GM18508 (cell line): Measurements from ENCODE around the gene FAIM2.

Experiments used
- ATAC-seq: cut with Tn5 transposase; IDR thresholded peaks from one replicate; pipeline ENCODE4 v1.9.1; 2021; ENCODE audit warnings: moderate number of reproducible peaks; ENCODE audit not compliant: insufficient read depth, unreplicated experiment

Gene FAIM2

GRCh38 chr12:49903700-49904423, at the start of gene FAIM2:
Gene FAIM2, minus strand, starts transcription at chr12:49903900. Its CDS starts 108 bp downstream, at chr12:49903792.
- no peak for ATAC-seq

DNA sequence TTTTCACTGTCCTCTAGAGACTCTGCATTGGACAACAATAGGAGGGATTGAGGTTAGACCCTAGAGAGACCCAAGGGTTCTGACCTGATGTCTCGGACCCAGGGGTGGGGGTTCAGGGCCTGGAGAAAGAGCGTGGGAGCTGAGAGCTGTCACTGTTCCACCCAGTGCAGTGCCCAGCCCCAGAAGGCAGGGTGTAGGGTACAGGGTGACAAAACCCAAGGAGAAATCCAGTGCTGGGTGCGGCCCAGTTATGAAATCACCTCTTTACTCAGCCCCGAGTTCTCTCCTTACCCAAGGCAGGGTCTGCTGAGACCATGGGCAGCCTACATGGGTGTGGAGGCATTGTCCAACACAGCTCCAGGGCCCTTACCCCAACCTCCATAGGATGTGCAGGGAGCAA, 49.5 kb upstream of the FAIM2 start:
- ATAC-seq: no peak

GRCh38 chr12:49952391-49953055, 48.8 kb upstream of the FAIM2 start:
- ATAC-seq: no peak

GRCh38 chr12:49951411-49952240, 47.9 kb upstream of the FAIM2 start:
- ATAC-seq: no peak

GRCh38 chr12:49950273-49951251, 46.9 kb upstream of the FAIM2 start, which contains the start of gene AQP2:
Gene AQP2, plus strand, starts transcription at chr12:49950737. Its CDS starts 94 bp downstream, at chr12:49950831.
- ATAC-seq: no peak

- no peak for ATAC-seq
These were observed 46.2 kb upstream of the FAIM2 start for GRCh38 chr12:49949866-49950265.

DNA sequence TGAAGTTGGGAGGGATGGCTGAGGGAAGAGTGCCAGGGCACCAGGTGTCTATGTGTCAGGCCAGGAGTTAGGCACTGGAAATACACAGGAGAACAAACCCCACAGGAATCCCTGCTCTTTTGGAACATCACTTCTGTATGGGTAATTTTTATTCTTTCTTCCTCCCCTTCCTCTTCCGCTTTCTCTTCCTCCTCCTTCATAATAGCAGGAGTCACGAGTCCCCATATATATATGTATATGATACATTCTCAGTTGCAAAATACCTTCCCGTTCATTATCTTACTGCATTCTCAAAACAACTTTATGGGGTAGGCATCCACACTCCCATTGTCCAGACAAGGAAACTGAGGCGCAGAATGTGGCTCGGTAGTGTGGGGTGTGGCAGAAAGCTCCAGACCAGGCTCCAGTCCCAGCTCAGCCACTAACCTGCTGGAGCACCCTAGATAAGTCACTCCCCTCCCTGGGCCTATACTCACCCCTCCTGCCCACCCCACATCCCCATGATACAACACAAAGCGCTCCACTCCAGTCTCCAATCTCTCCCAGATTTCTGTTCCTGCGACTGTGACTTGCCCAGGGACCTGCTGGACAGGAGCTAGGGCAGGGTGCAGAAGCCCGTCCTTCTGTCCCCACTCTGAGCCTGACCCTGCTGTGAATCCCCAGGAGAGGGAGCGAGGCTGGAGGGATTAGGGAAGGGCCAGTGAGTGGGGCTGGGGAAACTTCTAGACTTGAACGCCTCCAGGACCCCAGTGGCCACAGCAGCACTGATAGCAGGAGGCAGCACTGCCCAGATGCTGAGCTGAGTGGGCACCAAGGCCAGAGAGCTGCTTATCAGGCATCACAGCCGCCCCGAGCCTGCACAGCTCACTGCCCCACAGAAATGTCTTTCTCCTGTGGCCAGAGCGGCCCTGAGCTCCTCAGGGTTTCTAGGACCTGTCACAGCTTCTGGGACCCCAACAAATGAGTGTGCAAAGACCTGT, 45.5 kb upstream of the FAIM2 start:
- ATAC-seq: no peak

DNA sequence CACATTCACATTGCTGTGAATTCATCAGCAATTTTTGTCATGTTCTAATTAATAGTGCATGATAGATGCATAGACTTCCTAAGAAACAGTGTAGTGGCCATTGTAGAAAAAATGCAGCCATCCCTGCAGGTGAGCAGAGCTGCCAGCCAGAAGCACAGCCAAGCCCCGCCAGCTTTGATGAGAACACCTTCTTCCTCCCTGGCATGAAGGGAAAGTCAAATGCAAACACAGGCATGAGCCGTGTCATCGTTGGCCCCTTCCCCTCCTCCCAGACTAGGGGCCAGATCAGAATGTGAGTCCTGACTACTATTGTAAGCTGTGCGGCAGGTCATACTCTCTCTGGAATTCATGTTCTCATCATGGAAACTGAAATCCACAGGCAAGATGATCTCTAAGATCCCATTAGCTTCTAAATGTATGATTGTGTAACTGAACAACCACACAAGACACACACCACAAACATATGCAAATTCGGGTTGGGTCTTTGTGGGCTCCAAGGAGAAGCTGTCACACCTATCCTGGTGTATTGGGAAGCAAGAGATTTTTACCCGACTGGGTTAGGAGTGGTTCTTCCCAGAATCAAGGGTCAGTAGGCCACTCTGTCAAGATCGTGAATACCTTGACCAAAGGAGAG, 44.0 kb upstream of the FAIM2 start:
- no peak for ATAC-seq

- ATAC-seq: no peak
These were observed 42.8 kb upstream of the FAIM2 start for GRCh38 chr12:49946497-49946896.

- no peak for ATAC-seq
These were observed 42.4 kb upstream of the FAIM2 start for GRCh38 chr12:49946086-49946485.

GRCh38 chr12:49945394-49946080, 41.8 kb upstream of the FAIM2 start:
- ATAC-seq: peak; percentile 43

DNA sequence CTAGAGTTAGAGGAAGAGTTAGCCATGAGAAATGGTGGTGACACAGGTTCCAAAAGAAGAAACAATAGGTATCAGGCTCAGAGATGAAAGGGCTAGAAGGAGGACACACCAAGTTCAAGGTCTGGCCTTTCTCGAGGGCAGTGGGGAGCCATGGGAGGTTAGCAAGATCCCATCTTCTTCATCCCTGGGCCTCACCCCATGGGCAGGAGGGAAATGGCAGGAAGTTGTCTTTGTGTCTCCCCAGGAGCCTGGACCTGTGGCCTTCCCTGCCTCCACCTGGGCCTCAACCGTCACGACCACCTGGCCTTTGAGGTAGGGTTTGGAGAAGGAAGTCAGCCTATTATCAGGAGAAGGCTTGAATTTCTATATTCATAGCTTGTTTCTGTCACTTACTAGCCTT, 41.0 kb upstream of the FAIM2 start:
- no peak for ATAC-seq

DNA sequence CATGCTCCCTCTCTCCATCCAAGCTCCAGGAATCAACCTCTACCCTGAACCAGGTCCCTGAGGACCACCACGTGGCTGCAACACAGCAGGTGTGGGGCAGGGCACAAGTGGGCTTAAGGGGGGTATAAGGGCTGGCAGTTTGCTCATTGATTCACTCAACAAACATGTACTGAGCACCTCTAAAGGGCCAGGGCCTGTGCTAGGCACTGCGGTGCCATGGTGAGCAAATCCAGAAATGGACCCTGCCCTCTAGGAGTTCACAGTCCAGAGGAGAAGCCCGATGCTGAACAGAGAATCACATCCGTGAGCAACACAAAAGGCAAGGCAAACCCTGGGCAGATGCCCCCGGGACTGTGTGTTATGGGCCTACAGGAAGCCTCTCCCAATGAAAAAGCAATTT, 40.3 kb upstream of the FAIM2 start:
- no peak for ATAC-seq

- ATAC-seq: no peak
These were observed 39.9 kb upstream of the FAIM2 start for GRCh38 chr12:49943625-49943960.

GRCh38 chr12:49942921-49943624, 39.4 kb upstream of the FAIM2 start:
- ATAC-seq: no peak

DNA sequence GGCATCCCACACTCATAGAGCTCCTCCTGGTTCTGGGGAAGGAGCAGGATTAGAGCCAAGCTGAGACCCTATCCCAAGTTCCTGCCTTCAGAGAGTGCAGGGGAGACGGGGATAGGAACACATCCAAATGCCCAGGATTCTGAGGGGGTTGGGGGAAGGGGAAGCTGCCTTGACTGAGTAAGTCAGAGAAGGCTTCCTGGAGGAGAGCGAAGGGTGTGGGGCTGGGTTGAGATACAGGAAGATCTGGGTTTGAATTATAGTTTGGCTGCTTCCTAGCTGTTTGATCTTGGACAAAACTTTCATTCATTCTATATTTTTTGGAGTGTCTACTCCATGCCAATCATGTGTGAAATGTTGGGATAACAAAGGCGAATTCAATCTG, 38.8 kb upstream of the FAIM2 start:
- no peak for ATAC-seq
